Measurements from ENCODE around the gene PLA2G2E.
"Not testable (repeated sequence)": the region's sequence is repeated elsewhere in the genome, so short reads cannot be mapped to it uniquely, and the experiment has no call there.

Gene PLA2G2E

DNA sequence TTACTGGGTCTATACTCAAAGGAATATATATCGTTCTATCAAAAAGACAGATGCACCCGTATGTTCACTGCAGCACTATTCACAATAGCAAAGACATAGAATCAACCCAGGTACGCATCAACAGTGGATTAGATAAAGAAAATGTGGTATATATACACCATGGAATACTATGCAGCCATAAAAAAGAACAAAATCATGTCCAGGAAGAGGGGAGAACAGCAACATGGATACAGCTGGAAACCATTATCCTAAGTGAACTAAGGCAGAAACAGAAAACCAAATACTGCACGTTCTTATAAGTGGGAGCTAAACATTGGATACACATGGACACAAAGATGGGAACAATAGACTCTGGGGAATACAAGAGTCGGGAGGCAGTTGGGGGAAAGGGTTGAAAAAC, 42.6 kb downstream of the PLA2G2E start:
- FAIRE-seq = not testable (repeated sequence)

DNA sequence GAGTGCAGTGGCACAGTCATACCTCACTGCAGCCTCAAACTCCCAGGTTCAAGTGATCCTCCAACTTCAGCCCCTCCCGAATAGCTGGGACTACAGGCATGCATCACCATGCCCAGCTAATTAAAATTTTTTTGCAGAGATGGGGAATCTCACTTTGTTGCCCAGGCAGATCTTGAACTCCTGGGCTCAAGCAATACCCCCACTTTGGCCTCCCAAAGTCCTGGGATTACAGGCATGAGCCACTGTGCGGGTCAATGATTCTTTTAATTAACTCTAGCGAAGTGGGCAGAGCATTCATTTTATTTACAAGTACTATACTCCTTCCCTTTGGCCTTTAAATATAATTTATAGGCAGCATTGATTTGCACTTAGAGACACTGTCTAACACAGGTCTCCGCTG, 43.8 kb downstream of the PLA2G2E start:
- FAIRE-seq = no peak

DNA sequence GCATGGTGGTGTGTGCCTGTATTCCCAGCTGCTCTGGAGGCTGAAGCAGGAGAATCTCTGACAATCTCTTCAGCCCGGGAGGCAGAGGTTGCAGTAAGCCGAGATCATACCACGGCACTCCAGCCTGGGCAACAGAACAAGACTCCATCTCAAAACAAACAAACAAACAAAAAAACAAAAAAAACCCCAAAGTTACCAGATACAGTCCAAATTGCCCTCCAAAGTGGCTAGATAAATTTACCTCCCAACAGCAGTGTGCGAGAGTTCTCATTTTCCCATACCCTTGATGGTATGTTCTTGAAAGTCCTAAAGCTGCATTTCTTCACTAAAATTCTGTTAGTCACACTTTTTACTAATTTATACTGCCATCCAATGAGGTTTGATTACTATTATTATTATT, 44.2 kb downstream of the PLA2G2E start:
- no peak for FAIRE-seq

DNA sequence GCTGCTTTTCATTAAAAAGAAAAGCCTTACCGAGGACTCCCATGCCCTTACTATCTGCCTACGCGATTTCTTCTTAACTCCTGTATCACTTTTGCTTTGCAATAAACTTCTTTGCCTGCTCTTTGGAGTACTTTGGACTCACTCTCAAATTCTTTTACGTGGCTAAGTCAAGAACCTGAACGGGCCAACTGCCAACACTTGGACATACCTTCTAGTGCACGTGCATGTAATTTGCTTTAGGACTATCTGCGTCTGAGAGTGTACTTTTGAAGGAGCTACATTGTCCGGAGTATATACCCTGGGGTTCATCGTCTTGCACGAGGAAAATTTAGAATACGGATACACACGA, 44.8 kb downstream of the PLA2G2E start:
- FAIRE-seq = no peak

DNA sequence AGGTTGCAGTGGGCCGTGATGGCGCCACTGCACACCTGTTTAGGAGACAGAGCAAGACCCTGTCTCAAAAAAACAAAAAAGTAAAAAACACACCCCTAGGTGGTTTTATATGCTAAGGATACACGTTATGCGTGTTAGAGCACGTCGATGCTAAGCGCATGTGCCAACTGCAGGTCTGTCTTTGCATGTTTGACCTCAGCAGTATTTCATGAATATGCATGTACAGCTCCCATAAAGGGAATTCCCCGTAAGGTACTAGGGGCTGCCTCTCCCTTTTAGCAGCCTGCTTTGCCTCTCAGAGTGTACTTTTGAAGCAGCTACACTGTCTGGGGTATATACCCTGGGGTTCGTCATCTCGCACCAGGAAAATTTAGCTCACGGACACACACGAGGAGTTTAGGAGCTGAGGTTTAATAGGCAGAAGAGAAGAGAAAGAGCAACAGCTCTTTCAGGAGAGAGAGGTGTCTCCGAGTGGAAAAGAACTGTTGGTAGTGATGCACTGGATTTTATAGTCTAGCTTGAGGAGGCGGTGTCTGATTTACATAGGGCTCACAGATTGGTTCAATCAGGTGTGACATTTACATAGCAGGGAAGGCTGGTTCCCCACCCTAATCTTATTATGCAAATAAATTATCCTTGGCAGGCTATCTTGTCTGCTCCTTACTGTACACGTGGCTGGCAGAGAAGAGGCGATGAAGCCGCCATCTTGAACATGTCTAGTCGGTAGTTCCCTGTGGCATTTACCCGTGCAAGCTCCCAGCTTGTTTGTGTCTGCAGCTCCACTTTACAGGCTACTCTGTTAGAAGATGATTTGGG, 45.4 kb downstream of the PLA2G2E start:
- no peak for FAIRE-seq

DNA sequence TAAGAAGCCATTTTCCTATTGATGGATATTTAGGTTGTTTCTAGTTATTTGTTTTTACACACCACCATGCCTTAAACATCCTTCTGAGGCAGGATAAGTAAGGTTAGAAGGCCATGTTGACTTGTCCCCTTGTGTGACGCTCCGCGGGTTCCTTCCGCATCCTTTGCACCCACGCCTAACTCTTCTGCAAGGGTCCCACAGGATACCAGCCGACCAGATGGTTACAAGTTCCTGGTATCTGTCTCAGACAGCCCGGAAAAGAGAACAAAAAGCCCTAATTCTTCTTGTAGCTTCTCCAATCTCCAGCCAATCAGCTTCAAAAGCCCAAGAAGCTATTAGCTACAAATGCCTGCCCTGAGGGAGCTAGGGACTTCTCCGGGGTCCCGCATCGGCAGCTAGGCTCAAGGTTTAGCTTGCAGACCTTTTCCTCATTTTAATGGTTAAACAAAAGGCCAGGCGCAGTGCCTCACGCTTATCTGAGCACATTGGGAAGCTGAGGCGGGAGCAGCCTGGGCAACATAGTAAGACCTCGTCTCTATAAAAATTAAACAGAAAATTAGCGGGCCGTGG, 46.2 kb downstream of the PLA2G2E start:
- FAIRE-seq = no peak

DNA sequence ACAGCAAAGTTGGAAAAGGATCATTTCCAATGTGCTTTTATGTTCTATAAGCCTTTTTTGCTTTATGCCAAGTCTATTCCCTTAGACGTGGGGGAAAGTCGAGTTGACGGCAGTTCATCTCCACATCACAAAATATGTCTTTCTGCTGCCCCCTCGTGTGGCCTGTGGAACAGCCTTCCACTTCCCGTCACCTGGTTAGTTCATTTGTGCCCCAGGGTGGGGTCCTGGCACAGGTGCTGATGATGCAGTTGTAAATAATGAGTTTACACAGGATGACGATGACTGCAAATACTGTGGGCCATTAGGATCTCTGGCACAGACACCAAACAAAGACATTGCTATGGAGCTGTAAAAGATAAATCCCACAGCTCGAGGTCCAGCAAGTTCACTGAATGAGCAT, 51.2 kb downstream of the PLA2G2E start:
- peak; percentile 96 for FAIRE-seq
